HEK293 (cell line): ENCODE results near the gene PTTG2.

ENCODE experiments used
- CTCF ChIA-PET: fragments of 350-600 bp; formaldehyde crosslinking; extraction: SDS; loops from one replicate; lab custom pipeline; 2021; ENCODE audit warnings: antibody characterized with exemption; lab: Yijun Ruan, JAX
- POLR2A ChIA-PET: fragments of 300-600 bp; formaldehyde crosslinking; extraction: SDS; loops from one replicate; lab custom pipeline; 2020; ENCODE audit warnings: antibody characterized with exemption, inconsistent platforms; lab: Yijun Ruan, JAX
- H3K27ac ChIP-seq: fragments of 200-500 bp; sonication (Bioruptor generic); 2 replicates; pipeline ENCODE4 v1.5.1; 2014; ENCODE audit warnings: low read depth, low read length, control low read depth, inconsistent platforms; ENCODE audit errors: extremely low read depth
- H3K36me3 ChIP-seq, 2 experiments: fragments of 200-500 bp in 1 of 2; sonication (Bioruptor generic) in 1 of 2; 1 replicate in 1 of 2; 2 replicates in 1 of 2; pipeline ENCODE4 v1.5.1; 2014 to 2017; ENCODE audit warnings: inconsistent platforms in 2 of 2, low read length in 2 of 2; ENCODE audit not compliant: control insufficient read depth in 2 of 2, insufficient read depth in 1 of 2
- H3K4me1 ChIP-seq: fragments of 200-500 bp; sonication (Bioruptor generic); 2 replicates; pipeline ENCODE4 v1.5.1; 2014; ENCODE audit warnings: mild to moderate bottlenecking, low read length, inconsistent platforms; ENCODE audit not compliant: control insufficient read depth, insufficient read depth
- H3K4me3 ChIP-seq: 2 replicates; pipeline ENCODE4 v1.5.1; 2011; ENCODE audit warnings: low read depth, mild to moderate bottlenecking, control low read depth, low read length, moderate library complexity
- H3K9me3 ChIP-seq: fragments of 200-500 bp; sonication (Bioruptor generic); 2 replicates; pipeline ENCODE4 v1.5.1; 2014; ENCODE audit warnings: low read depth, low read length, inconsistent platforms; ENCODE audit not compliant: control insufficient read depth, insufficient read depth
- EGR2 ChIP-seq: fragments of 450-650 bp; formaldehyde crosslinking; IDR thresholded peaks from 2 replicates; pipeline ENCODE4 v1.5.1; 2016; ENCODE audit warnings: low read depth, missing biosample characterization, missing genetic modification characterization
- GLIS2 ChIP-seq: fragments of 450-650 bp; formaldehyde crosslinking; IDR thresholded peaks from 2 replicates; pipeline ENCODE4 v1.5.1; 2016; ENCODE audit warnings: missing biosample characterization, missing genetic modification characterization
- IKZF3 ChIP-seq: fragments of 450-650 bp; IDR thresholded peaks from 2 replicates; pipeline ENCODE4 v1.5.0; 2018; ENCODE audit warnings: missing biosample characterization, mild to moderate bottlenecking, missing genetic modification characterization, moderate library complexity
- ZFP3 ChIP-seq: fragments of 450-650 bp; formaldehyde crosslinking; IDR thresholded peaks from 2 replicates; pipeline ENCODE4 v1.5.1; 2016; ENCODE audit warnings: low read depth, missing biosample characterization, missing genetic modification characterization
- ZNF148 ChIP-seq: fragments of 450-650 bp; formaldehyde crosslinking; IDR thresholded peaks from 2 replicates; pipeline ENCODE4 v1.5.0; 2017; ENCODE audit warnings: missing biosample characterization, missing genetic modification characterization, borderline replicate concordance
- ZNF473 ChIP-seq: fragments of 450-650 bp; formaldehyde crosslinking; IDR thresholded peaks from 2 replicates; pipeline ENCODE4 v1.5.1; 2017; ENCODE audit warnings: missing biosample characterization, missing genetic modification characterization
- ZNF501 ChIP-seq: fragments of 450-650 bp; formaldehyde crosslinking; IDR thresholded peaks from 2 replicates; pipeline ENCODE4 v1.5.1; 2016; ENCODE audit warnings: missing biosample characterization, missing genetic modification characterization
- ZNF510 ChIP-seq: fragments of 450-650 bp; formaldehyde crosslinking; IDR thresholded peaks from 2 replicates; pipeline ENCODE4 v1.5.1; 2018; ENCODE audit warnings: mild to moderate bottlenecking, missing genetic modification characterization, missing biosample characterization; ENCODE audit not compliant: insufficient replicate concordance
- ZNF561 ChIP-seq: fragments of 450-650 bp; IDR thresholded peaks from 2 replicates; pipeline ENCODE4 v1.5.1; 2018; ENCODE audit warnings: missing biosample characterization, missing genetic modification characterization, borderline replicate concordance
- ZNF610 ChIP-seq: fragments of 450-650 bp; formaldehyde crosslinking; IDR thresholded peaks from 2 replicates; pipeline ENCODE4 v1.5.1; 2016; ENCODE audit warnings: missing biosample characterization, missing genetic modification characterization, borderline replicate concordance
- ZNF624 ChIP-seq: fragments of 450-650 bp; formaldehyde crosslinking; IDR thresholded peaks from 2 replicates; pipeline ENCODE4 v1.5.1; 2017; ENCODE audit warnings: missing biosample characterization, missing genetic modification characterization
- ZSCAN4 ChIP-seq: fragments of 450-650 bp; formaldehyde crosslinking; IDR thresholded peaks from 2 replicates; pipeline ENCODE4 v1.5.1; 2017; ENCODE audit warnings: missing biosample characterization, missing genetic modification characterization

PTTG2 gene

GRCh38 chr4:37960098-37960497 is at the start of gene PTTG2:
Gene PTTG2, plus strand, starts transcription at chr4:37960398. Its CDS starts 37 bp downstream, at chr4:37960435.
- Histone ChIP-seq H3K9me3 (no peaks in the 10 kb centered on the region), H3K36me3 (no peaks in the 10 kb centered on the region), H3K27ac (no peak within 1 kb of the TSS), H3K4me3 (no peak within 1 kb of the TSS)
- ChIA-PET POLR2A (no interaction called here), CTCF (interaction anchor here (1.0 kb wide), 1 partner anchor 10 kb away, joined by 5 read pairs; no protein-coding TSS in a partner anchor)
- TF ChIP-seq ZNF510 (tag by site-specific recombination) (no peak), ZNF624 (no peak), ZNF501 (tag by site-specific recombination) (no peak), ZNF148 (tag by site-specific recombination) (no peak), ZNF610 (tag by site-specific recombination) (no peak)
- TF ChIP-seq, all 188 proteins: peak for 0
- H3K4me1 ChIP-seq = no peaks in the 10 kb centered on the region

GRCh38 chr4:37914539-37914938 is 45.7 kb upstream of the PTTG2 start:
- H3K27ac ChIP-seq = no peak overlapping the region
- H3K36me3 ChIP-seq = no peaks in the 10 kb centered on the region
- H3K9me3 ChIP-seq = no peaks in the 10 kb centered on the region
- ChIA-PET POLR2A (interaction anchor here (0.5 kb wide), 1 partner anchor 23 kb away, joined by 5 read pairs; no protein-coding TSS in a partner anchor), CTCF (interaction anchor here (0.8 kb wide), 1 partner anchor 25 kb away, joined by 3 read pairs; no protein-coding TSS in a partner anchor)
- no peak for TF ChIP-seq IKZF3 (tag by site-specific recombination)
- TF ChIP-seq ZFP3 = no peak
- H3K4me3 ChIP-seq = no peak overlapping the region
- H3K4me1 ChIP-seq = no peaks in the 10 kb centered on the region

DNA sequence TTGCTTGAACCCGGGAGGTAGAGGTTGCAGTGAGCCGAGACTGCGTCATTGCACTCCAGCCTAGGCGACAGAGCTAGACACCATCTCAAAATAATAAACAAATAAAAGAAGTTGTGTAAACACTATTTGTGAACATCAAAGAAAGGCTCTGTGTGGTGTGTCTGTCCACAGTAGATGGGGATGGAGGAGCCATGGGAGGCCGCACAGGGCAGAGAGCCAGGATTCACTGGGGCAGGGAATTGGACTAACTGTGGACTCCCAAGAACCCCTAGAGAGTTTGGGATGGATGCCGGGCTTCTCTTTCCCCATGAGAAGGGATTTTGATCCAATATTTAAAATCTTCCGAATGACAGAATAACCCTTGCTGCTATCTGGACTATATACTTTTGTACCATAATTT is 42.8 kb upstream of the PTTG2 start:
- Histone ChIP-seq H3K27ac (no peak overlapping the region), H3K4me3 (no peak overlapping the region), H3K36me3 (no peaks in the 10 kb centered on the region), H3K9me3 (no peaks in the 10 kb centered on the region), H3K4me1 (no peaks in the 10 kb centered on the region)
- POLR2A ChIA-PET = interaction anchor here (0.6 kb wide), 1 partner anchor 38 kb away, joined by 3 read pairs; no protein-coding TSS in a partner anchor
- TF ChIP-seq ZNF561 (tag by site-specific recombination) (no peak), ZNF473 (tag by site-specific recombination) (no peak), ZNF148 (tag by site-specific recombination) (no peak), ZSCAN4 (tag by site-specific recombination) (no peak), GLIS2 (tag by site-specific recombination) (no peak), EGR2 (tag by site-specific recombination) (no peak)
- CTCF ChIA-PET = no interaction called here
